ENCODE data around the gene PPP1R13B.

The PPP1R13B gene

DNA sequence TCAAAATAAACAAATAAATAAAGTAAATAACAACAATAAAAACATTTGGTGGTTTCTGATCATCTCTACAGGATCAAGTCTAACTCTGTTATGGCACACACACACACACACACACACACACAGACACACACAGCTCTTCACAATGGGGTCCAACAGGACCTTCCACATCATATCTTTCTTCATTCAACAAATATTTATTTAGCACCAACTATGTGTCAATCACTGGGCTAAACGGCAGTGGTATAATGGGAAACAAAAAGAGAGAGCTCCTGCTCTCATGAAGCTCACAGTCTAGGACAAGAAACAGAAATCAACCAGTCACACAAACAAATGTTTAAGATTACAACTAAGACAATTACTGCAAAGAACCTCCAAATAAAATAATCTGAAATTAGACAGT lies 9.3 kb downstream of the PPP1R13B start:
- Histone ChIP-seq H3K9me3 (ENCODE audit: control insufficient read depth, insufficient read depth, low read depth, low read length) (no peaks in the 10 kb centered on the region), H3K4me1 (ENCODE audit: control insufficient read depth, insufficient read depth, low read length) (no peaks in the 10 kb centered on the region), H3K36me3 (ENCODE audit: control insufficient read depth in 2 of 2, insufficient read depth in 1 of 2, low read length in 2 of 2) (no peaks in the 10 kb centered on the region; a peak in 1 of 3 replicates), H3K27ac (ENCODE audit: extremely low read depth, low read depth, low read length) (no peak overlapping the region), H3K4me3 (ENCODE audit: low read depth, low read length) (no peak overlapping the region)
- no peak for TF ChIP-seq ZNF777 (tag by site-specific recombination; IDR thresholded peaks at IDR 0.05; ENCODE audit: borderline replicate concordance)
- TF ChIP-seq ZNF23 (tag by site-specific recombination; IDR thresholded peaks at IDR 0.05; ENCODE audit: borderline replicate concordance), result no peak
- TF ChIP-seq ZBTB1 (tag by site-specific recombination; IDR thresholded peaks at IDR 0.05), result no peak
- no peak for TF ChIP-seq ZNF785 (tag by site-specific recombination; IDR thresholded peaks at IDR 0.05)
- TF ChIP-seq ZNF658 (tag by site-specific recombination; IDR thresholded peaks at IDR 0.05), result no peak
- TF ChIP-seq, protein P1, sequence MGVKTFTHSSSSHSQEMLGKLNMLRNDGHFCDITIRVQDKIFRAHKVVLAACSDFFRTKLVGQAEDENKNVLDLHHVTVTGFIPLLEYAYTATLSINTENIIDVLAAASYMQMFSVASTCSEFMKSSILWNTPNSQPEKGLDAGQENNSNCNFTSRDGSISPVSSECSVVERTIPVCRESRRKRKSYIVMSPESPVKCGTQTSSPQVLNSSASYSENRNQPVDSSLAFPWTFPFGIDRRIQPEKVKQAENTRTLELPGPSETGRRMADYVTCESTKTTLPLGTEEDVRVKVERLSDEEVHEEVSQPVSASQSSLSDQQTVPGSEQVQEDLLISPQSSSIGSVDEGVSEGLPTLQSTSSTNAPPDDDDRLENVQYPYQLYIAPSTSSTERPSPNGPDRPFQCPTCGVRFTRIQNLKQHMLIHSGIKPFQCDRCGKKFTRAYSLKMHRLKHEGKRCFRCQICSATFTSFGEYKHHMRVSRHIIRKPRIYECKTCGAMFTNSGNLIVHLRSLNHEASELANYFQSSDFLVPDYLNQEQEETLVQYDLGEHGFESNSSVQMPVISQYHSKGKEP (tag by site-specific recombination; IDR thresholded peaks at IDR 0.05), result no peak
- TF ChIP-seq, protein P2, sequence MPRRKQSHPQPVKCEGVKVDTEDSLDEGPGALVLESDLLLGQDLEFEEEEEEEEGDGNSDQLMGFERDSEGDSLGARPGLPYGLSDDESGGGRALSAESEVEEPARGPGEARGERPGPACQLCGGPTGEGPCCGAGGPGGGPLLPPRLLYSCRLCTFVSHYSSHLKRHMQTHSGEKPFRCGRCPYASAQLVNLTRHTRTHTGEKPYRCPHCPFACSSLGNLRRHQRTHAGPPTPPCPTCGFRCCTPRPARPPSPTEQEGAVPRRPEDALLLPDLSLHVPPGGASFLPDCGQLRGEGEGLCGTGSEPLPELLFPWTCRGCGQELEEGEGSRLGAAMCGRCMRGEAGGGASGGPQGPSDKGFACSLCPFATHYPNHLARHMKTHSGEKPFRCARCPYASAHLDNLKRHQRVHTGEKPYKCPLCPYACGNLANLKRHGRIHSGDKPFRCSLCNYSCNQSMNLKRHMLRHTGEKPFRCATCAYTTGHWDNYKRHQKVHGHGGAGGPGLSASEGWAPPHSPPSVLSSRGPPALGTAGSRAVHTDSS (tag by site-specific recombination; IDR thresholded peaks at IDR 0.05), result no peak
- TF ChIP-seq KLF10 (tag by site-specific recombination; IDR thresholded peaks at IDR 0.05), result no peak
- no peak for TF ChIP-seq RBAK (tag by site-specific recombination; IDR thresholded peaks at IDR 0.05)
- TF ChIP-seq ZNF654 (tag by site-specific recombination; IDR thresholded peaks at IDR 0.05; ENCODE audit: low read depth), result no peak
- TF ChIP-seq ZNF404 (tag by site-specific recombination; IDR thresholded peaks at IDR 0.05), result no peak
- no peak for TF ChIP-seq SCRT2 (tag by site-specific recombination; IDR thresholded peaks at IDR 0.05)
- TF ChIP-seq ZNF2 (tag by site-specific recombination; IDR thresholded peaks at IDR 0.05), result no peak
- TF ChIP-seq, protein P3, sequence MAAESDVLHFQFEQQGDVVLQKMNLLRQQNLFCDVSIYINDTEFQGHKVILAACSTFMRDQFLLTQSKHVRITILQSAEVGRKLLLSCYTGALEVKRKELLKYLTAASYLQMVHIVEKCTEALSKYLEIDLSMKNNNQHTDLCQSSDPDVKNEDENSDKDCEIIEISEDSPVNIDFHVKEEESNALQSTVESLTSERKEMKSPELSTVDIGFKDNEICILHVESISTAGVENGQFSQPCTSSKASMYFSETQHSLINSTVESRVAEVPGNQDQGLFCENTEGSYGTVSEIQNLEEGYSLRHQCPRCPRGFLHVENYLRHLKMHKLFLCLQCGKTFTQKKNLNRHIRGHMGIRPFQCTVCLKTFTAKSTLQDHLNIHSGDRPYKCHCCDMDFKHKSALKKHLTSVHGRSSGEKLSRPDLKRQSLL (tag by site-specific recombination; IDR thresholded peaks at IDR 0.05), result no peak
- no peak for TF ChIP-seq ZNF169 (tag by site-specific recombination; IDR thresholded peaks at IDR 0.05)
- no peak for TF ChIP-seq ZFP69B (tag by site-specific recombination; IDR thresholded peaks at IDR 0.05)
- no peak for TF ChIP-seq ZNF544 (tag by site-specific recombination; IDR thresholded peaks at IDR 0.05)
- TF ChIP-seq ZNF837 (tag by site-specific recombination; IDR thresholded peaks at IDR 0.05), result no peak
- TF ChIP-seq ZNF610 (tag by site-specific recombination; IDR thresholded peaks at IDR 0.05; ENCODE audit: borderline replicate concordance), result no peak
- ChIA-PET CTCF (interaction anchor here (1.0 kb wide), 1 partner anchor 63 kb away, joined by 4 read pairs; no protein-coding TSS in a partner anchor), POLR2A (interaction anchor here (1.1 kb wide), 1 partner anchor 9 kb away, joined by 3 read pairs; the partner anchor contains the start of gene PPP1R13B)

DNA sequence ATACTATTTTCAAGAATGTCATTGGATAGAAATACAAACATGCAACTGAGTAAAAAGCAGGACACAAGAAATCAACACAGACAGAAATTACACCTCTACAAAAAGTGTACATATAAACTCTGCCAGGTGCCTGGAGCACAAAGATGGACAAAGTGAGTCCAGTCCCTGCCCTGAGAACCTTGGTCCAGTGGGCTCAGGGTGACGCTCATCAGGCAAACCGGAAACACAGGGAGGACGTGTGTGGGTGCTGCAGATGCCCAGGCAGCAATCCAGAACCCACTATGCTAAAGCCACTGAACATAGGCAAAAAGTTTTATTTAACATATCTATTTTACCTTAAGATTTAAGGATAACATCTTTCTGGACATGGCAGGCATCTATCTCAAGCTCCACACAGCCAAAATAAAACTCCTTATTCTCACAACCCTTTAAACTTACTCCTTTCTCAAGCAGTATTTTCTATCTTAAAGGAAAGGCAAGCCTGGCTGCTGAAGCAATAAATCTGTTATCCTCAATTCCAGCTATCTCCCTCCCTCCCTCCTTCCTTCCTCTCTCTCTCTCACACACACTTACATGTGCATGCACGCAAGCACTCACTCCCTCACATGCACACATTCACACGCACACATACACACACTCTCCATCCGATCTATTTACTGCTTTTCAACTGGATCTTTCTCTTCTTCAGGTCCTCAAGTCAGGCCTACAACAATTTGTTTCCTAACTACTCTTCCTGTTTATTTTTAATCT lies 10.2 kb downstream of the PPP1R13B start:
- CTCF ChIA-PET, result no interaction called here
- H3K4me3 ChIP-seq (ENCODE audit: low read depth, low read length), result no peak overlapping the region
- TF ChIP-seq PRDM1 (tag by site-specific recombination; IDR thresholded peaks at IDR 0.05) (peak; percentile 55), ZNF341 (tag by site-specific recombination; IDR thresholded peaks at IDR 0.05; ENCODE audit: low read depth) (peak; percentile 82), ZBTB17 (tag by site-specific recombination; IDR thresholded peaks at IDR 0.05) (peak; percentile 52; the same call in 1 of the 2 replicates), ZNF366 (tag by site-specific recombination; conservative IDR thresholded peaks at IDR 0.05) (peak; percentile 37; the same call in 1 of the 2 replicates), ZNF16 (tag by site-specific recombination; IDR thresholded peaks at IDR 0.05; ENCODE audit: low read depth) (no peak)
- TF ChIP-seq, protein P4, sequence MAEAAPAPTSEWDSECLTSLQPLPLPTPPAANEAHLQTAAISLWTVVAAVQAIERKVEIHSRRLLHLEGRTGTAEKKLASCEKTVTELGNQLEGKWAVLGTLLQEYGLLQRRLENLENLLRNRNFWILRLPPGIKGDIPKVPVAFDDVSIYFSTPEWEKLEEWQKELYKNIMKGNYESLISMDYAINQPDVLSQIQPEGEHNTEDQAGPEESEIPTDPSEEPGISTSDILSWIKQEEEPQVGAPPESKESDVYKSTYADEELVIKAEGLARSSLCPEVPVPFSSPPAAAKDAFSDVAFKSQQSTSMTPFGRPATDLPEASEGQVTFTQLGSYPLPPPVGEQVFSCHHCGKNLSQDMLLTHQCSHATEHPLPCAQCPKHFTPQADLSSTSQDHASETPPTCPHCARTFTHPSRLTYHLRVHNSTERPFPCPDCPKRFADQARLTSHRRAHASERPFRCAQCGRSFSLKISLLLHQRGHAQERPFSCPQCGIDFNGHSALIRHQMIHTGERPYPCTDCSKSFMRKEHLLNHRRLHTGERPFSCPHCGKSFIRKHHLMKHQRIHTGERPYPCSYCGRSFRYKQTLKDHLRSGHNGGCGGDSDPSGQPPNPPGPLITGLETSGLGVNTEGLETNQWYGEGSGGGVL (tag by site-specific recombination; IDR thresholded peaks at IDR 0.05), result 0 out of 2 replicates have a peak, but pooled peaks have one; percentile 18
- TF ChIP-seq, protein P5, sequence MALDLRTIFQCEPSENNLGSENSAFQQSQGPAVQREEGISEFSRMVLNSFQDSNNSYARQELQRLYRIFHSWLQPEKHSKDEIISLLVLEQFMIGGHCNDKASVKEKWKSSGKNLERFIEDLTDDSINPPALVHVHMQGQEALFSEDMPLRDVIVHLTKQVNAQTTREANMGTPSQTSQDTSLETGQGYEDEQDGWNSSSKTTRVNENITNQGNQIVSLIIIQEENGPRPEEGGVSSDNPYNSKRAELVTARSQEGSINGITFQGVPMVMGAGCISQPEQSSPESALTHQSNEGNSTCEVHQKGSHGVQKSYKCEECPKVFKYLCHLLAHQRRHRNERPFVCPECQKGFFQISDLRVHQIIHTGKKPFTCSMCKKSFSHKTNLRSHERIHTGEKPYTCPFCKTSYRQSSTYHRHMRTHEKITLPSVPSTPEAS (tag by site-specific recombination; IDR thresholded peaks at IDR 0.05), result peak; percentile 31
- TF ChIP-seq, protein P6, sequence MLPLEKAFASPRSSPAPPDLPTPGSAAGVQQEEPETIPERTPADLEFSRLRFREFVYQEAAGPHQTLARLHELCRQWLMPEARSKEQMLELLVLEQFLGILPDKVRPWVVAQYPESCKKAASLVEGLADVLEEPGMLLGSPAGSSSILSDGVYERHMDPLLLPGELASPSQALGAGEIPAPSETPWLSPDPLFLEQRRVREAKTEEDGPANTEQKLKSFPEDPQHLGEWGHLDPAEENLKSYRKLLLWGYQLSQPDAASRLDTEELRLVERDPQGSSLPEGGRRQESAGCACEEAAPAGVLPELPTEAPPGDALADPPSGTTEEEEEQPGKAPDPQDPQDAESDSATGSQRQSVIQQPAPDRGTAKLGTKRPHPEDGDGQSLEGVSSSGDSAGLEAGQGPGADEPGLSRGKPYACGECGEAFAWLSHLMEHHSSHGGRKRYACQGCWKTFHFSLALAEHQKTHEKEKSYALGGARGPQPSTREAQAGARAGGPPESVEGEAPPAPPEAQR (tag by site-specific recombination; IDR thresholded peaks at IDR 0.05), result no peak
- H3K27ac ChIP-seq (ENCODE audit: extremely low read depth, low read depth, low read length), result no peak overlapping the region
- no peaks in the 10 kb centered on the region; a peak in 1 of 3 replicates for H3K36me3 ChIP-seq (ENCODE audit: control insufficient read depth in 2 of 2, insufficient read depth in 1 of 2, low read length in 2 of 2)
- H3K9me3 ChIP-seq (ENCODE audit: control insufficient read depth, insufficient read depth, low read depth, low read length), result no peaks in the 10 kb centered on the region
- no peaks in the 10 kb centered on the region for H3K4me1 ChIP-seq (ENCODE audit: control insufficient read depth, insufficient read depth, low read length)
- POLR2A ChIA-PET, result no interaction called here

All from HEK293 (cell line).